HEK293 (cell line): ENCODE data around the gene NSD1.
"Not testable (repeated sequence)": the region's sequence is repeated elsewhere in the genome, so short reads cannot be mapped to it uniquely, and the experiment has no call there.

ENCODE experiments used
- CTCF ChIA-PET: fragments of 350-600 bp; formaldehyde crosslinking; extraction: SDS; loops from one replicate; lab custom pipeline; 2021; ENCODE audit warnings: antibody characterized with exemption; lab: Yijun Ruan, JAX
- POLR2A ChIA-PET: fragments of 300-600 bp; formaldehyde crosslinking; extraction: SDS; loops from one replicate; lab custom pipeline; 2020; ENCODE audit warnings: antibody characterized with exemption, inconsistent platforms; lab: Yijun Ruan, JAX
- H3K27ac ChIP-seq: fragments of 200-500 bp; sonication (Bioruptor generic); 2 replicates; pipeline ENCODE4 v1.5.1; 2014; ENCODE audit warnings: low read depth, low read length, control low read depth, inconsistent platforms; ENCODE audit errors: extremely low read depth
- H3K36me3 ChIP-seq, 2 experiments: fragments of 200-500 bp in 1 of 2; sonication (Bioruptor generic) in 1 of 2; 1 replicate in 1 of 2; 2 replicates in 1 of 2; pipeline ENCODE4 v1.5.1; 2014 to 2017; ENCODE audit warnings: inconsistent platforms in 2 of 2, low read length in 2 of 2; ENCODE audit not compliant: control insufficient read depth in 2 of 2, insufficient read depth in 1 of 2
- H3K4me1 ChIP-seq: fragments of 200-500 bp; sonication (Bioruptor generic); 2 replicates; pipeline ENCODE4 v1.5.1; 2014; ENCODE audit warnings: mild to moderate bottlenecking, low read length, inconsistent platforms; ENCODE audit not compliant: control insufficient read depth, insufficient read depth
- H3K4me3 ChIP-seq: 2 replicates; pipeline ENCODE4 v1.5.1; 2011; ENCODE audit warnings: low read depth, mild to moderate bottlenecking, control low read depth, low read length, moderate library complexity
- H3K9me3 ChIP-seq: fragments of 200-500 bp; sonication (Bioruptor generic); 2 replicates; pipeline ENCODE4 v1.5.1; 2014; ENCODE audit warnings: low read depth, low read length, inconsistent platforms; ENCODE audit not compliant: control insufficient read depth, insufficient read depth
- ATF2 ChIP-seq: fragments of 450-650 bp; formaldehyde crosslinking; IDR thresholded peaks from 2 replicates; pipeline ENCODE4 v1.5.1; 2016; ENCODE audit warnings: missing biosample characterization, missing genetic modification characterization, low read depth
- FEZF1 ChIP-seq: fragments of 450-650 bp; formaldehyde crosslinking; IDR thresholded peaks from 2 replicates; pipeline ENCODE4 v1.5.1; 2016; ENCODE audit warnings: missing biosample characterization, missing genetic modification characterization
- PRDM6 ChIP-seq: fragments of 450-650 bp; formaldehyde crosslinking; IDR thresholded peaks from 2 replicates; pipeline ENCODE4 v1.5.1; 2017; ENCODE audit warnings: missing biosample characterization, missing genetic modification characterization
- SCRT2 ChIP-seq: fragments of 450-650 bp; formaldehyde crosslinking; IDR thresholded peaks from 2 replicates; pipeline ENCODE4 v1.5.1; 2016; ENCODE audit warnings: missing biosample characterization, missing genetic modification characterization
- ZBTB21 ChIP-seq: fragments of 450-650 bp; formaldehyde crosslinking; IDR thresholded peaks from 2 replicates; pipeline ENCODE4 v1.5.1; 2017; ENCODE audit warnings: missing biosample characterization, missing genetic modification characterization
- ZBTB7A ChIP-seq: fragments of 450-650 bp; formaldehyde crosslinking; IDR thresholded peaks from 2 replicates; pipeline ENCODE4 v1.5.1; 2016; ENCODE audit warnings: low read depth, missing biosample characterization, missing genetic modification characterization
- ZFHX2 ChIP-seq: fragments of 450-650 bp; formaldehyde crosslinking; conservative IDR thresholded peaks from 2 replicates; pipeline ENCODE4 v1.5.1; 2016; ENCODE audit warnings: missing biosample characterization, missing genetic modification characterization
- ZFP41 ChIP-seq: fragments of 450-650 bp; formaldehyde crosslinking; IDR thresholded peaks from 2 replicates; pipeline ENCODE4 v1.5.1; 2016; ENCODE audit warnings: missing biosample characterization, missing genetic modification characterization, borderline replicate concordance
- ZNF121 ChIP-seq: fragments of 450-650 bp; formaldehyde crosslinking; IDR thresholded peaks from 2 replicates; pipeline ENCODE4 v1.5.1; 2016; ENCODE audit warnings: missing biosample characterization, missing genetic modification characterization
- ZNF132 ChIP-seq: fragments of 450-650 bp; formaldehyde crosslinking; IDR thresholded peaks from 2 replicates; pipeline ENCODE4 v1.5.1; 2017; ENCODE audit warnings: missing biosample characterization, missing genetic modification characterization, borderline replicate concordance
- ZNF2 ChIP-seq: fragments of 450-650 bp; formaldehyde crosslinking; IDR thresholded peaks from 2 replicates; pipeline ENCODE4 v1.5.1; 2016; ENCODE audit warnings: missing biosample characterization, missing genetic modification characterization
- ZNF248 ChIP-seq: fragments of 450-650 bp; formaldehyde crosslinking; IDR thresholded peaks from 2 replicates; pipeline ENCODE4 v1.5.1; 2017; ENCODE audit warnings: missing biosample characterization, missing genetic modification characterization
- ZNF354C ChIP-seq: fragments of 450-650 bp; formaldehyde crosslinking; IDR thresholded peaks from 2 replicates; pipeline ENCODE4 v1.5.1; 2016; ENCODE audit warnings: missing biosample characterization, missing genetic modification characterization, low read depth, borderline replicate concordance
- ZNF514 ChIP-seq: fragments of 450-650 bp; formaldehyde crosslinking; IDR thresholded peaks from 2 replicates; pipeline ENCODE4 v1.5.1; 2016; ENCODE audit warnings: missing biosample characterization, missing genetic modification characterization
- ZNF544 ChIP-seq: fragments of 450-650 bp; formaldehyde crosslinking; IDR thresholded peaks from 2 replicates; pipeline ENCODE4 v1.5.0; 2017; ENCODE audit warnings: missing biosample characterization, missing genetic modification characterization
- ZNF600 ChIP-seq: fragments of 450-650 bp; formaldehyde crosslinking; IDR thresholded peaks from 2 replicates; pipeline ENCODE4 v1.5.1; 2016; ENCODE audit warnings: missing biosample characterization, missing genetic modification characterization
- ZNF623 ChIP-seq: fragments of 450-650 bp; formaldehyde crosslinking; IDR thresholded peaks from 2 replicates; pipeline ENCODE4 v1.5.1; 2016; ENCODE audit warnings: missing biosample characterization, missing genetic modification characterization
- ZNF692 ChIP-seq: fragments of 450-650 bp; formaldehyde crosslinking; IDR thresholded peaks from 2 replicates; pipeline ENCODE4 v1.5.1; 2016; ENCODE audit warnings: missing biosample characterization, missing genetic modification characterization
- ZNF768 ChIP-seq: fragments of 450-650 bp; formaldehyde crosslinking; IDR thresholded peaks from 2 replicates; pipeline ENCODE4 v1.5.1; 2018; ENCODE audit warnings: missing biosample characterization, mild to moderate bottlenecking, missing genetic modification characterization
- ZNF830 ChIP-seq: fragments of 450-650 bp; IDR thresholded peaks from 2 replicates; pipeline ENCODE4 v1.5.0; 2018; ENCODE audit warnings: missing biosample characterization, missing genetic modification characterization, low read depth, mild to moderate bottlenecking, moderate library complexity
- ZSCAN16 ChIP-seq: fragments of 450-650 bp; formaldehyde crosslinking; IDR thresholded peaks from 2 replicates; pipeline ENCODE4 v1.5.1; 2016; ENCODE audit warnings: missing biosample characterization, missing genetic modification characterization
- ZSCAN23 ChIP-seq: fragments of 450-650 bp; formaldehyde crosslinking; IDR thresholded peaks from 2 replicates; pipeline ENCODE4 v1.5.1; 2016; ENCODE audit warnings: missing biosample characterization, missing genetic modification characterization
- TF ChIP-seq, protein P1 (sequence below): fragments of 450-650 bp; formaldehyde crosslinking; IDR thresholded peaks from 2 replicates; pipeline ENCODE4 v1.5.1; 2016; ENCODE audit warnings: missing biosample characterization, missing genetic modification characterization, borderline replicate concordance

The NSD1 gene

DNA sequence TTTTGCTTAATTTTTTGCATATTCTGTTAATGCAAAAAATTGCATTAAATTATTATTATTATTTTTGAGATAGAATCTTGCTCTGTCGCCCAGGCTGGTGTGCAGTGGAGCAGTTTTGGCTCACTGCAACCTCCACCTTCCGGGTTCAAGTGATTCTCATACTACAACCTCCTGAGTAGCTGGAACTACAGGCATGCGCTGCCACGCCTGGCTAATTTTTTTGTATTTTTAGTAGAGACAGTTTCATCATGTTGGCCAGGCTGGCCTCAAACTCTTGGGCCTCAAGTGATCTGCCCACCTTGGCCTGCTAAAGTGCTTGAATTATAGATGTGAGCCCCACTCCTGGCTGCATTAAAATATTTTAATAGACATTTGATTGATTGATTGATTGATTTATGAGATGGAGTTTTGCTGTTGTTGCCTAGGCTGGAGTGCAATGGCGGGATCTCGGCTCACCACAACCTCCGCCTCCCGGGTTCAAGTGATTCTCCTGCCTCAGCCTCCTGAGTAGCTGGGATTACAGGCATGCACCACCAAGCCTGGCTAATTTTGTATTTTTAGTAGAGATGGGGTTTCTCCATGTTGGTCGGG is 44.4 kb downstream of the NSD1 start:
- H3K36me3 ChIP-seq, H3K9me3 ChIP-seq, POLR2A ChIA-PET, H3K4me1 ChIP-seq, H3K27ac ChIP-seq, H3K4me3 ChIP-seq: not testable (repeated sequence)
- TF ChIP-seq, protein P1, sequence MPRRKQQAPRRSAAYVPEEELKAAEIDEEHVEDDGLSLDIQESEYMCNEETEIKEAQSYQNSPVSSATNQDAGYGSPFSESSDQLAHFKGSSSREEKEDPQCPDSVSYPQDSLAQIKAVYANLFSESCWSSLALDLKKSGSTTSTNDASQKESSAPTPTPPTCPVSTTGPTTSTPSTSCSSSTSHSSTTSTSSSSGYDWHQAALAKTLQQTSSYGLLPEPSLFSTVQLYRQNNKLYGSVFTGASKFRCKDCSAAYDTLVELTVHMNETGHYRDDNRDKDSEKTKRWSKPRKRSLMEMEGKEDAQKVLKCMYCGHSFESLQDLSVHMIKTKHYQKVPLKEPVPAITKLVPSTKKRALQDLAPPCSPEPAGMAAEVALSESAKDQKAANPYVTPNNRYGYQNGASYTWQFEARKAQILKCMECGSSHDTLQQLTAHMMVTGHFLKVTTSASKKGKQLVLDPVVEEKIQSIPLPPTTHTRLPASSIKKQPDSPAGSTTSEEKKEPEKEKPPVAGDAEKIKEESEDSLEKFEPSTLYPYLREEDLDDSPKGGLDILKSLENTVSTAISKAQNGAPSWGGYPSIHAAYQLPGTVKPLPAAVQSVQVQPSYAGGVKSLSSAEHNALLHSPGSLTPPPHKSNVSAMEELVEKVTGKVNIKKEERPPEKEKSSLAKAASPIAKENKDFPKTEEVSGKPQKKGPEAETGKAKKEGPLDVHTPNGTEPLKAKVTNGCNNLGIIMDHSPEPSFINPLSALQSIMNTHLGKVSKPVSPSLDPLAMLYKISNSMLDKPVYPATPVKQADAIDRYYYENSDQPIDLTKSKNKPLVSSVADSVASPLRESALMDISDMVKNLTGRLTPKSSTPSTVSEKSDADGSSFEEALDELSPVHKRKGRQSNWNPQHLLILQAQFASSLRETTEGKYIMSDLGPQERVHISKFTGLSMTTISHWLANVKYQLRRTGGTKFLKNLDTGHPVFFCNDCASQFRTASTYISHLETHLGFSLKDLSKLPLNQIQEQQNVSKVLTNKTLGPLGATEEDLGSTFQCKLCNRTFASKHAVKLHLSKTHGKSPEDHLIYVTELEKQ (tag by site-specific recombination), result peak; percentile 69; the same call in 1 of the 2 replicates
- peak; percentile 81 for TF ChIP-seq ZNF121 (tag by site-specific recombination)
- CTCF ChIA-PET, result interaction anchor here (0.6 kb wide), 1 partner anchor 212 kb away, joined by 6 read pairs; no protein-coding TSS in a partner anchor

- peaks cover 7 to 8% of the 10 kb centered on the region in 2 experiments; a peak in 2 of 3 replicates for H3K36me3 ChIP-seq
- CTCF ChIA-PET, result interaction anchor here (0.6 to 0.7 kb wide), 2 partner anchors 34 to 312 kb away, joined by 3 read pairs; no protein-coding TSS in a partner anchor
- TF ChIP-seq ZNF768 (tag by site-specific recombination), result no peak
- peak; percentile 60 for TF ChIP-seq PRDM6 (tag by site-specific recombination)
- peak; percentile 69 for TF ChIP-seq ZNF600
- TF ChIP-seq, all 188 proteins: peak for 2
- no peak overlapping the region for H3K27ac ChIP-seq
- H3K4me3 ChIP-seq, result no peak overlapping the region
- no peaks in the 10 kb centered on the region for H3K4me1 ChIP-seq
- POLR2A ChIA-PET, result no interaction called here
- H3K9me3 ChIP-seq, result no peaks in the 10 kb centered on the region
Observed at GRCh38 chr5:177178733-177179304, 45.2 kb downstream of the NSD1 start.

GRCh38 chr5:177179431-177179830 is 45.9 kb downstream of the NSD1 start:
- Histone ChIP-seq H3K4me3 (no peak overlapping the region), H3K27ac (no peak overlapping the region), H3K9me3 (no peaks in the 10 kb centered on the region), H3K36me3 (peaks cover 7 to 8% of the 10 kb centered on the region in 2 experiments; a peak in 2 of 3 replicates), H3K4me1 (no peaks in the 10 kb centered on the region)
- ChIA-PET POLR2A (no interaction called here), CTCF (interaction anchor here (0.6 to 0.7 kb wide), 2 partner anchors 33 to 312 kb away, joined by 3 read pairs; no protein-coding TSS in a partner anchor)
- TF ChIP-seq ZFHX2 (tag by site-specific recombination) (no peak), ZNF2 (tag by site-specific recombination) (no peak), FEZF1 (tag by site-specific recombination) (no peak), ZSCAN16 (tag by site-specific recombination) (no peak), ZSCAN23 (no peak), SCRT2 (tag by site-specific recombination) (no peak), ZNF354C (tag by site-specific recombination) (no peak), ZNF248 (tag by site-specific recombination) (no peak), ZBTB7A (no peak), ZNF692 (tag by site-specific recombination) (no peak), ZNF544 (no peak), ZNF514 (tag by site-specific recombination) (no peak), ZNF623 (no peak), ZNF830 (no peak), ZFP41 (tag by site-specific recombination) (no peak), ZBTB21 (tag by site-specific recombination) (no peak), ATF2 (no peak), ZNF132 (no peak)
